Loucy (cell line): ENCODE measurements around the gene UVRAG.

Experiments used
- H2AFZ ChIP-seq: fragments of 200-600 bp; sonication (generic); 2 replicates; pipeline ENCODE4 v1.6.0; 2016; ENCODE audit warnings: antibody characterized with exemption, mild to moderate bottlenecking, low read length, moderate library complexity
- H3F3A ChIP-seq: fragments of 200-600 bp; 2 replicates; pipeline ENCODE4 v1.6.0; 2016; ENCODE audit warnings: antibody characterized with exemption, low read depth, mild to moderate bottlenecking
- H3K27me3 ChIP-seq: fragments of 200-600 bp; sonication (generic); 2 replicates; pipeline ENCODE4 v1.6.1; 2014; ENCODE audit warnings: low read length, mild to moderate bottlenecking; ENCODE audit not compliant: insufficient read depth, poor library complexity, severe bottlenecking
- H3K36me3 ChIP-seq: fragments of 200-600 bp; sonication (generic); 2 replicates; pipeline ENCODE4 v1.6.1; 2016; ENCODE audit warnings: low read length; ENCODE audit not compliant: insufficient read depth
- H3K4me1 ChIP-seq: fragments of 200-600 bp; sonication (generic); 2 replicates; pipeline ENCODE4 v1.5.1; 2014; ENCODE audit warnings: low read length, mild to moderate bottlenecking; ENCODE audit not compliant: insufficient read depth, poor library complexity, severe bottlenecking
- H3K4me2 ChIP-seq: fragments of 200-600 bp; sonication (generic); 2 replicates; pipeline ENCODE4 v1.6.0; 2014; ENCODE audit warnings: antibody characterized with exemption, low read length, low read depth, mild to moderate bottlenecking; ENCODE audit not compliant: poor library complexity, severe bottlenecking
- H3K4me3 ChIP-seq: fragments of 200-600 bp; sonication (generic); 2 replicates; pipeline ENCODE4 v1.5.1; 2014; ENCODE audit warnings: low read length, mild to moderate bottlenecking, mixed read lengths; ENCODE audit not compliant: poor library complexity, severe bottlenecking
- H3K79me2 ChIP-seq: fragments of 200-600 bp; sonication (generic); 2 replicates; pipeline ENCODE4 v1.6.1; 2014; ENCODE audit warnings: low read length; ENCODE audit not compliant: insufficient read depth
- H3K9ac ChIP-seq: fragments of 200-600 bp; sonication (generic); 2 replicates; pipeline ENCODE4 v1.6.0; 2014; ENCODE audit warnings: mild to moderate bottlenecking, low read depth, low read length, moderate library complexity; ENCODE audit not compliant: poor library complexity, severe bottlenecking
- H3K9me2 ChIP-seq: fragments of 200-600 bp; sonication (generic); replicated peaks from 2 replicates; pipeline ENCODE4 v1.6.1; 2016; ENCODE audit warnings: low read depth, low read length, mixed read lengths
- H3K9me3 ChIP-seq: fragments of 200-600 bp; sonication (generic); 2 replicates; pipeline ENCODE4 v1.6.1; 2014; ENCODE audit warnings: mild to moderate bottlenecking, antibody characterized with exemption, low read length, low read depth; ENCODE audit not compliant: insufficient read depth
- H4K20me1 ChIP-seq: fragments of 200-600 bp; sonication (generic); 2 replicates; pipeline ENCODE4 v1.6.0; 2014; ENCODE audit warnings: antibody characterized with exemption, low read length, mild to moderate bottlenecking; ENCODE audit not compliant: insufficient read depth, poor library complexity, severe bottlenecking
- CTCF ChIP-seq: fragments of 200-600 bp; sonication (generic); conservative IDR thresholded peaks from 2 replicates; pipeline ENCODE4 v1.5.1; 2014; ENCODE audit warnings: mild to moderate bottlenecking, antibody characterized with exemption, low read length
- EZH2phosphoT487 ChIP-seq: fragments of 200-600 bp; IDR thresholded peaks from 2 replicates; pipeline ENCODE4 v1.6.1; 2018; ENCODE audit warnings: antibody characterized with exemption, mild to moderate bottlenecking, moderate library complexity, borderline replicate concordance

The UVRAG gene

GRCh38 chr11:75954039-75954438 lies 139.0 kb downstream of the UVRAG start:
- no peaks in the 10 kb centered on the region for H3K9me2 ChIP-seq
- no peak overlapping the region for H3K4me3 ChIP-seq
- peaks cover 4% of the 10 kb centered on the region for H3K4me1 ChIP-seq
- no peaks in the 10 kb centered on the region for H3F3A ChIP-seq
- H4K20me1 ChIP-seq, result no peaks in the 10 kb centered on the region
- H2AFZ ChIP-seq, result no peak overlapping the region
- no peak overlapping the region for H3K4me2 ChIP-seq
- H3K79me2 ChIP-seq, result no peaks in the 10 kb centered on the region; the same call in 1 of the 2 replicates
- H3K9ac ChIP-seq, result no peak overlapping the region
- no peak for TF ChIP-seq CTCF
- TF ChIP-seq EZH2phosphoT487, result no peak
- no peaks in the 10 kb centered on the region for H3K27me3 ChIP-seq
- H3K9me3 ChIP-seq, result no peaks in the 10 kb centered on the region
- no peaks in the 10 kb centered on the region for H3K36me3 ChIP-seq

GRCh38 chr11:75955443-75955842 lies 140.4 kb downstream of the UVRAG start:
- no peaks in the 10 kb centered on the region for H3K79me2 ChIP-seq
- no peak overlapping the region for H3K4me3 ChIP-seq
- H3K9me2 ChIP-seq, result no peaks in the 10 kb centered on the region
- H3K4me2 ChIP-seq, result no peak overlapping the region
- no peak overlapping the region for H2AFZ ChIP-seq
- H3K36me3 ChIP-seq, result no peaks in the 10 kb centered on the region
- H4K20me1 ChIP-seq, result no peaks in the 10 kb centered on the region
- no peaks in the 10 kb centered on the region for H3F3A ChIP-seq
- no peaks in the 10 kb centered on the region for H3K9me3 ChIP-seq
- no peaks in the 10 kb centered on the region for H3K4me1 ChIP-seq
- H3K27me3 ChIP-seq, result no peaks in the 10 kb centered on the region
- no peak overlapping the region for H3K9ac ChIP-seq
- no peak for TF ChIP-seq EZH2phosphoT487
- no peak for TF ChIP-seq CTCF

- no peaks in the 10 kb centered on the region for H3K27me3 ChIP-seq
- no peaks in the 10 kb centered on the region for H3K9me3 ChIP-seq
- H3K9me2 ChIP-seq, result no peaks in the 10 kb centered on the region
- H3K36me3 ChIP-seq, result 0 out of 2 replicates have a peak, but pooled peaks cover 10% of the 10 kb centered on the region
- H3K4me1 ChIP-seq, result no peaks in the 10 kb centered on the region
- TF ChIP-seq CTCF, result no peak
- no peak for TF ChIP-seq EZH2phosphoT487
- H3K9ac ChIP-seq, result no peak overlapping the region
- no peak overlapping the region for H3K4me3 ChIP-seq
- no peak overlapping the region for H2AFZ ChIP-seq
- H4K20me1 ChIP-seq, result no peaks in the 10 kb centered on the region
- H3F3A ChIP-seq, result no peaks in the 10 kb centered on the region
- no peaks in the 10 kb centered on the region for H3K79me2 ChIP-seq
- H3K4me2 ChIP-seq, result no peak overlapping the region
These were observed 144.5 kb downstream of the UVRAG start for GRCh38 chr11:75959540-75959939.
